GDM1 (cell line): ENCODE results near the gene KLC3.

Experiments
- DNase-seq: peaks from one replicate; lab custom pipeline; 2025; lab: John Stamatoyannopoulos, UW

KLC3 gene

GRCh38 chr19:45349126-45349415 lies 8.5 kb downstream of the KLC3 start:
- no peak for DNase-seq

GRCh38 chr19:45349430-45349941 lies 8.9 kb downstream of the KLC3 start:
- DNase-seq: no peak

- no peak for DNase-seq
These were observed 10.0 kb downstream of the KLC3 start for GRCh38 chr19:45350477-45351058.

- no peak for DNase-seq
These were observed 10.9 kb downstream of the KLC3 start for GRCh38 chr19:45351401-45351952.

GRCh38 chr19:45352062-45352461 lies 11.5 kb downstream of the KLC3 start:
- no peak for DNase-seq

GRCh38 chr19:45352471-45352870 lies 11.9 kb downstream of the KLC3 start:
- no peak for DNase-seq

- DNase-seq: no peak
These were observed 12.6 kb downstream of the KLC3 start for GRCh38 chr19:45352914-45353796.

- no peak for DNase-seq
These were observed 13.8 kb downstream of the KLC3 start for GRCh38 chr19:45354241-45354842.

GRCh38 chr19:45355402-45355801 lies 14.9 kb downstream of the KLC3 start:
- no peak for DNase-seq

- no peak for DNase-seq
These were observed 15.4 kb downstream of the KLC3 start for GRCh38 chr19:45355910-45356309.

- no peak for DNase-seq
These were observed 16.4 kb downstream of the KLC3 start for GRCh38 chr19:45356760-45357444.

GRCh38 chr19:45357445-45357783 lies 16.9 kb downstream of the KLC3 start:
- no peak for DNase-seq

- DNase-seq: no peak
These were observed 17.8 kb downstream of the KLC3 start for GRCh38 chr19:45358213-45358792.

- no peak for DNase-seq
These were observed 21.1 kb downstream of the KLC3 start for GRCh38 chr19:45361608-45362007.

GRCh38 chr19:45362291-45362690 lies 21.7 kb downstream of the KLC3 start:
- no peak for DNase-seq

- no peak for DNase-seq
These were observed 23.4 kb downstream of the KLC3 start for GRCh38 chr19:45363861-45364459.

GRCh38 chr19:45364696-45365095 lies 24.1 kb downstream of the KLC3 start:
- no peak for DNase-seq

GRCh38 chr19:45368127-45368526 lies 27.6 kb downstream of the KLC3 start:
- no peak for DNase-seq

GRCh38 chr19:45368737-45369340 lies 28.3 kb downstream of the KLC3 start:
- DNase-seq: no peak

GRCh38 chr19:45370410-45371204 lies 30.1 kb downstream of the KLC3 start, which contains the start of gene ERCC2:
Gene ERCC2 (minus strand): TSS chr19:45370573. CDS start chr19:45370540, 33 bp downstream.
- DNase-seq: peak; percentile 97
